HG03139 (cell line): ENCODE data around the gene EXOC3.
"Not testable (repeated sequence)": the region's sequence is repeated elsewhere in the genome, so short reads cannot be mapped to it uniquely, and the experiment has no call there.

ENCODE experiments used
- ATAC-seq: cut with Tn5 transposase; IDR thresholded peaks from one replicate; pipeline ENCODE4 v1.9.1; 2021; ENCODE audit not compliant: unreplicated experiment

Gene EXOC3

GRCh38 chr5:484556-484955, 41.6 kb downstream of the EXOC3 start:
- no peak for ATAC-seq

GRCh38 chr5:485113-485945, 42.4 kb downstream of the EXOC3 start:
- no peak for ATAC-seq

GRCh38 chr5:485946-486491, 43.0 kb downstream of the EXOC3 start:
- no peak for ATAC-seq

- not testable (repeated sequence) for ATAC-seq
These were observed 43.6 kb downstream of the EXOC3 start for GRCh38 chr5:486597-486996.

- no peak for ATAC-seq
These were observed 45.3 kb downstream of the EXOC3 start for GRCh38 chr5:488241-488640.

GRCh38 chr5:488744-489688, 46.0 kb downstream of the EXOC3 start:
- ATAC-seq: no peak

GRCh38 chr5:489689-490080, 46.7 kb downstream of the EXOC3 start:
- ATAC-seq: no peak

GRCh38 chr5:490116-491106, 47.4 kb downstream of the EXOC3 start:
- ATAC-seq: no peak

- ATAC-seq: no peak
These were observed 48.3 kb downstream of the EXOC3 start for GRCh38 chr5:491119-491855.

GRCh38 chr5:491856-492155, 48.8 kb downstream of the EXOC3 start:
- ATAC-seq: no peak

- ATAC-seq: no peak
These were observed 49.4 kb downstream of the EXOC3 start for GRCh38 chr5:492314-492893.

- ATAC-seq: no peak
These were observed 50.2 kb downstream of the EXOC3 start for GRCh38 chr5:493119-493701.

- no peak for ATAC-seq
These were observed 50.8 kb downstream of the EXOC3 start for GRCh38 chr5:493758-494157.

GRCh38 chr5:494667-495255, 51.8 kb downstream of the EXOC3 start:
- ATAC-seq: no peak

GRCh38 chr5:496028-496427, 53.1 kb downstream of the EXOC3 start:
- ATAC-seq: no peak

GRCh38 chr5:497090-497700, 54.2 kb downstream of the EXOC3 start:
- ATAC-seq: no peak

- no peak for ATAC-seq
These were observed 55.0 kb downstream of the EXOC3 start for GRCh38 chr5:497871-498509.
